ENCODE measurements around the gene NR4A1. TPM values are rescaled to one million over a fixed set of nuclear protein-coding genes. Genes with fewer than 3 reads are reported as not detected.

NR4A1 gene
- total RNA-seq, 1 experiment from 2014 or later, result 26.9 TPM

- H3K9me3 Mint-ChIP-seq, result no peaks in the 10 kb centered on the region
- no peak for DNase-seq (ENCODE audit: low spot score)
- CTCF ChIA-PET, result interaction anchor here (0.7 to 11.4 kb wide), 8 partner anchors 15 to 81 kb away, joined by 3 to 388 read pairs (median 6); partner anchors contain the start of gene ATG101
- H3K36me3 Mint-ChIP-seq, result no peaks in the 10 kb centered on the region
- ATAC-seq, result no peak
- peaks cover 19% of the 10 kb centered on the region for H3K4me1 Mint-ChIP-seq
- no peak overlapping the region for H3K27ac Mint-ChIP-seq
- POLR2A ChIA-PET, result no interaction called here
- TF ChIP-seq SOX15 (CRISPR knock-in tag; IDR thresholded peaks at IDR 0.05) (no peak), ZNF425 (CRISPR knock-in tag; conservative IDR thresholded peaks at IDR 0.05) (no peak)
- H3K4me3 Mint-ChIP-seq, result no peak overlapping the region
- no peaks in the 10 kb centered on the region for H3K27me3 Mint-ChIP-seq (ENCODE audit: low read depth)
These were observed 33.4 kb downstream of the NR4A1 start for GRCh38 chr12:52084491-52085231.

GRCh38 chr12:52085682-52086180 is 34.5 kb downstream of the NR4A1 start:
- Mint-ChIP-seq H3K27ac (no peak overlapping the region), H3K36me3 (no peaks in the 10 kb centered on the region), H3K9me3 (no peaks in the 10 kb centered on the region), H3K4me1 (peaks cover 19% of the 10 kb centered on the region), H3K27me3 (ENCODE audit: low read depth) (no peaks in the 10 kb centered on the region), H3K4me3 (no peak overlapping the region)
- ATAC-seq, result no peak
- TF ChIP-seq ZSCAN18 (CRISPR knock-in tag; IDR thresholded peaks at IDR 0.05), result no peak
- TF ChIP-seq E2F5 (CRISPR knock-in tag; IDR thresholded peaks at IDR 0.05), result no peak
- no peak for TF ChIP-seq E2F1 (CRISPR knock-in tag; IDR thresholded peaks at IDR 0.05)
- TF ChIP-seq E2F4 (CRISPR knock-in tag; IDR thresholded peaks at IDR 0.05; ENCODE audit: borderline replicate concordance, low read depth), result no peak
- no peak for TF ChIP-seq TP53 (CRISPR knock-in tag; IDR thresholded peaks at IDR 0.05)
- TF ChIP-seq EMX1 (CRISPR knock-in tag; IDR thresholded peaks at IDR 0.05), result no peak
- TF ChIP-seq ATF2 (CRISPR knock-in tag; IDR thresholded peaks at IDR 0.05; ENCODE audit: borderline replicate concordance, low read depth), result no peak
- no peak for TF ChIP-seq NR3C1 (CRISPR knock-in tag; conservative IDR thresholded peaks at IDR 0.05; ENCODE audit: low read depth)
- TF ChIP-seq RELA (CRISPR knock-in tag; IDR thresholded peaks at IDR 0.05; ENCODE audit: borderline replicate concordance), result no peak
- TF ChIP-seq GRHL2 (CRISPR knock-in tag; IDR thresholded peaks at IDR 0.05; ENCODE audit: insufficient replicate concordance, severe bottlenecking), result no peak
- no peak for TF ChIP-seq SMAD4 (CRISPR knock-in tag; IDR thresholded peaks at IDR 0.05)
- TF ChIP-seq JAZF1 (CRISPR knock-in tag; IDR thresholded peaks at IDR 0.05), result no peak
- no peak for TF ChIP-seq IRF1 (CRISPR knock-in tag; IDR thresholded peaks at IDR 0.05)
- TF ChIP-seq ZNF671 (CRISPR knock-in tag; IDR thresholded peaks at IDR 0.05), result no peak
- no peak for TF ChIP-seq ZNF423 (CRISPR knock-in tag; IDR thresholded peaks at IDR 0.05)
- TF ChIP-seq IRF2 (CRISPR knock-in tag; IDR thresholded peaks at IDR 0.05; ENCODE audit: borderline replicate concordance, low read depth), result no peak
- no peak for TF ChIP-seq MXD4 (CRISPR knock-in tag; IDR thresholded peaks at IDR 0.05; ENCODE audit: borderline replicate concordance)
- TF ChIP-seq HMGA2 (CRISPR knock-in tag; IDR thresholded peaks at IDR 0.05), result no peak
- no peak for TF ChIP-seq NR1H2 (CRISPR knock-in tag; IDR thresholded peaks at IDR 0.05)
- CTCF ChIA-PET, result interaction anchor here (1.4 to 11.4 kb wide), 5 partner anchors 31 to 82 kb away, joined by 5 to 388 read pairs (median 14); no protein-coding TSS in a partner anchor
- POLR2A ChIA-PET, result no interaction called here
- DNase-seq (ENCODE audit: low spot score), result no peak
